ENCODE measurements around the gene HOMER2.

HOMER2 gene

GRCh38 chr15:82881747-82882146 is 70.8 kb downstream of the HOMER2 start:
- TF ChIP-seq CTCF (IDR thresholded peaks at IDR 0.05) = no peak
- TF ChIP-seq ZFX (IDR thresholded peaks at IDR 0.05; ENCODE audit: borderline replicate concordance) = no peak
- H3K27ac ChIP-seq = no peak overlapping the region

GRCh38 chr15:82880704-82881103 is 71.8 kb downstream of the HOMER2 start:
- TF ChIP-seq CTCF (IDR thresholded peaks at IDR 0.05) = no peak
- TF ChIP-seq ZFX (IDR thresholded peaks at IDR 0.05; ENCODE audit: borderline replicate concordance) = no peak
- H3K27ac ChIP-seq = no peak overlapping the region

GRCh38 chr15:82878325-82878724 is 74.2 kb downstream of the HOMER2 start:
- TF ChIP-seq ZFX (IDR thresholded peaks at IDR 0.05; ENCODE audit: borderline replicate concordance) (no peak), CTCF (IDR thresholded peaks at IDR 0.05) (no peak)
- H3K27ac ChIP-seq = no peak overlapping the region

GRCh38 chr15:82877825-82878224 is 74.7 kb downstream of the HOMER2 start:
- H3K27ac ChIP-seq = no peak overlapping the region
- TF ChIP-seq ZFX (IDR thresholded peaks at IDR 0.05; ENCODE audit: borderline replicate concordance) = no peak
- TF ChIP-seq CTCF (IDR thresholded peaks at IDR 0.05) = no peak

- TF ChIP-seq CTCF (IDR thresholded peaks at IDR 0.05) (no peak), ZFX (IDR thresholded peaks at IDR 0.05; ENCODE audit: borderline replicate concordance) (no peak)
These were observed 77.0 kb downstream of the HOMER2 start for GRCh38 chr15:82875411-82876003.

GRCh38 chr15:82874961-82875360 is 77.6 kb downstream of the HOMER2 start:
- TF ChIP-seq CTCF (IDR thresholded peaks at IDR 0.05) = no peak
- no peak for TF ChIP-seq ZFX (IDR thresholded peaks at IDR 0.05; ENCODE audit: borderline replicate concordance)

More at GRCh38 chr15:82875411-82876003, 77.0 kb downstream of the HOMER2 start:
- no peak overlapping the region for H3K27ac ChIP-seq

GRCh38 chr15:82874267-82874666 is 78.3 kb downstream of the HOMER2 start:
- TF ChIP-seq ZFX (IDR thresholded peaks at IDR 0.05; ENCODE audit: borderline replicate concordance) (no peak), CTCF (IDR thresholded peaks at IDR 0.05) (no peak)

More at GRCh38 chr15:82874961-82875360, 77.6 kb downstream of the HOMER2 start:
- H3K27ac ChIP-seq = no peak overlapping the region

More at GRCh38 chr15:82874267-82874666, 78.3 kb downstream of the HOMER2 start:
- H3K27ac ChIP-seq = no peak overlapping the region
